HCT116 (cell line): ENCODE measurements around the gene WNT5B. TPM values are rescaled to one million over a fixed set of nuclear protein-coding genes. Genes with fewer than 3 reads are reported as not detected.

Experiments used
- ATAC-seq: fragments of 200-7000 bp; cut with Tn5 transposase; 2 replicates; pipeline ENCODE4 v1.9.1; 2020; ENCODE audit warnings: mild to moderate bottlenecking, moderate library complexity
- BruUV-seq: library from RNA; stranded (reverse); fragments of 400-500 nt; replicated peaks from 2 replicates; lab custom pipeline; 2021; lab: Mats Ljungman, UMichigan
- CTCF ChIA-PET: fragments of 300-600 bp; sonication (Branson Sonifier 250); formaldehyde crosslinking; loops from one replicate; lab custom pipeline; 2021; ENCODE audit warnings: antibody characterized with exemption; lab: Charles Lee
- POLR2A ChIA-PET: fragments of 300-600, 350-600 bp; sonication (Branson Sonifier 250); formaldehyde crosslinking; loops from one replicate; lab custom pipeline; 2021; ENCODE audit warnings: antibody characterized with exemption; lab: Charles Lee
- RAD21 ChIA-PET, 2 experiments: fragments of 300-600 bp; sonication (Branson Sonifier 250); formaldehyde crosslinking; loops; one replicate each; lab custom pipeline; 2023; ENCODE audit warnings: low total read pairs in 2 of 2; ENCODE audit not compliant: uncharacterized antibody in 2 of 2, unreplicated experiment in 2 of 2, low non-redundant PET in 1 of 2; lab: Charles Lee
- DNase-seq: peaks from one replicate; pipeline ENCODE4 v3.0.0-alpha.2; 2010; ENCODE audit warnings: low read depth, low spot score
- H2AFZ ChIP-seq: fragments of 200-600 bp; shearing (Covaris generic), sonication (generic); 2 replicates; pipeline ENCODE4 v1.6.1; 2017; ENCODE audit warnings: low read depth, mixed run types, mixed read lengths, antibody characterized with exemption, low read length; ENCODE audit not compliant: poor library complexity, severe bottlenecking
- H3K27ac ChIP-seq: 2 replicates; pipeline ENCODE4 v1.5.1; 2012; ENCODE audit warnings: low read depth, low read length
- H3K27me3 ChIP-seq: fragments of 200-600 bp; sonication (generic); 2 replicates; pipeline ENCODE4 v1.6.1; 2016; ENCODE audit warnings: mixed run types, low read length, mixed read lengths; ENCODE audit not compliant: insufficient read depth
- H3K36me3 ChIP-seq, 2 experiments: fragments of 200-500 bp in 1 of 2; fragments of 200-600 bp in 1 of 2; sonication (Bioruptor generic) in 1 of 2; sonication (generic) in 1 of 2; 2 replicates each; pipeline versions ENCODE4 v1.5.1 to v1.6.1; 2014 to 2016; ENCODE audit warnings: low read length in 2 of 2, inconsistent platforms in 1 of 2, mixed read lengths in 1 of 2, mixed run types in 1 of 2; ENCODE audit not compliant: insufficient read depth in 2 of 2, control insufficient read depth in 1 of 2
- H3K4me1 ChIP-seq, 2 experiments: fragments of 200-600 bp in 1 of 2; sonication (generic) in 1 of 2; 2 replicates each; pipeline versions ENCODE4 v1.5.1 to v1.6.1; 2012 to 2017; ENCODE audit warnings: low read length in 2 of 2, inconsistent platforms in 1 of 2, mild to moderate bottlenecking in 1 of 2, mixed read lengths in 1 of 2, mixed run types in 1 of 2, moderate library complexity in 1 of 2; ENCODE audit not compliant: insufficient read depth in 2 of 2, control insufficient read depth in 1 of 2
- H3K4me2 ChIP-seq: fragments of 200-600 bp; sonication (generic); 2 replicates; pipeline ENCODE4 v1.6.1; 2017; ENCODE audit warnings: mixed run types, low read length, mixed read lengths
- H3K4me3 ChIP-seq, 2 experiments: fragments of 200-600 bp in 1 of 2; sonication (generic) in 1 of 2; replicated peaks in 1 of 2; 2 replicates each; pipeline ENCODE4 v1.5.1; 2011 to 2016; ENCODE audit warnings: low read length in 2 of 2, control low read depth in 1 of 2, low read depth in 1 of 2, mild to moderate bottlenecking in 1 of 2, mixed read lengths in 1 of 2, mixed run types in 1 of 2
- H3K79me2 ChIP-seq: fragments of 200-600 bp; sonication (generic); 2 replicates; pipeline ENCODE4 v1.6.1; 2017; ENCODE audit warnings: mild to moderate bottlenecking, mixed run types, low read length, moderate library complexity, mixed read lengths; ENCODE audit not compliant: insufficient read depth
- H3K9ac ChIP-seq: fragments of 200-600 bp; sonication (generic); 2 replicates; pipeline ENCODE4 v1.6.1; 2016; ENCODE audit warnings: low read length, mixed read lengths
- H3K9me2 ChIP-seq: fragments of 200-600 bp; sonication (generic), shearing (Covaris generic); 2 replicates; pipeline ENCODE4 v1.6.1; 2017; ENCODE audit warnings: mixed run types, mild to moderate bottlenecking, moderate library complexity; ENCODE audit not compliant: insufficient read depth
- H3K9me3 ChIP-seq, 2 experiments: fragments of 200-500 bp in 1 of 2; fragments of 200-600 bp in 1 of 2; sonication (Bioruptor generic) in 1 of 2; sonication (generic) in 1 of 2; 2 replicates each; pipeline ENCODE4 v1.6.1; 2014 to 2017; ENCODE audit warnings: low read length in 2 of 2, mixed read lengths in 2 of 2, inconsistent platforms in 1 of 2, low read depth in 1 of 2, mild to moderate bottlenecking in 1 of 2, mixed run types in 1 of 2, moderate library complexity in 1 of 2; ENCODE audit not compliant: control insufficient read depth in 1 of 2, insufficient read depth in 1 of 2
- H4K20me1 ChIP-seq: fragments of 200-600 bp; sonication (generic), shearing (Covaris generic); 2 replicates; pipeline ENCODE4 v1.6.1; 2017; ENCODE audit warnings: mixed run types, mild to moderate bottlenecking, moderate library complexity; ENCODE audit not compliant: insufficient read depth
- CBX3 ChIP-seq: IDR thresholded peaks from 2 replicates; pipeline ENCODE4 v1.6.1; 2012; ENCODE audit warnings: low read depth
- CEBPB ChIP-seq: IDR thresholded peaks from 2 replicates; pipeline ENCODE4 v1.6.1; 2012; ENCODE audit warnings: low read depth
- EGR1 ChIP-seq: IDR thresholded peaks from 2 replicates; pipeline ENCODE4 v1.6.1; 2012; ENCODE audit warnings: low read depth
- ELF1 ChIP-seq: IDR thresholded peaks from 2 replicates; pipeline ENCODE4 v1.6.1; 2012; ENCODE audit warnings: low read depth, borderline replicate concordance
- EZH2phosphoT487 ChIP-seq: fragments of 200-600 bp; IDR thresholded peaks from 2 replicates; pipeline ENCODE4 v1.6.1; 2018; ENCODE audit warnings: antibody characterized with exemption, borderline replicate concordance
- JUND ChIP-seq: IDR thresholded peaks from 2 replicates; pipeline ENCODE4 v1.6.1; 2012
- RAD21 ChIP-seq: IDR thresholded peaks from 2 replicates; pipeline ENCODE4 v1.6.1; 2012; ENCODE audit warnings: low read depth, mild to moderate bottlenecking
- SIN3A ChIP-seq: IDR thresholded peaks from 2 replicates; pipeline ENCODE4 v1.6.1; 2012; ENCODE audit warnings: low read depth
- SP1 ChIP-seq: IDR thresholded peaks from 2 replicates; pipeline ENCODE4 v1.6.1; 2012; ENCODE audit warnings: low read depth
- TCF7L2 ChIP-seq: IDR thresholded peaks from 2 replicates; pipeline ENCODE4 v1.7.0; 2011; ENCODE audit warnings: borderline replicate concordance, inconsistent platforms; ENCODE audit not compliant: insufficient read depth, insufficient read length; ENCODE audit errors: extremely low read depth
- intact Hi-C: fragments of 100-400 bp; cut with micrococcal nuclease; formaldehyde crosslinking; loops from 2 replicates; pipeline ENCODE4 v1.10.0; 2022
- total RNA-seq: library from RNA; stranded (reverse); gene quantifications from one replicate; pipeline ENCODE4 v1.2.1, GENCODE V29; 2021; ENCODE audit not compliant: unreplicated experiment
- TF ChIP-seq, protein P1 (sequence below): IDR thresholded peaks from 2 replicates; pipeline ENCODE4 v1.6.1; 2011; ENCODE audit warnings: mild to moderate bottlenecking, low read length, moderate library complexity; ENCODE audit not compliant: insufficient replicate concordance; ENCODE audit errors: extremely low read depth
- TF ChIP-seq, protein P2 (sequence below): IDR thresholded peaks from 2 replicates; pipeline ENCODE4 v1.6.1; 2012; ENCODE audit warnings: low read depth

The WNT5B gene
- total RNA-seq, 1 experiment from 2014 or later, result 0.52 TPM

DNA sequence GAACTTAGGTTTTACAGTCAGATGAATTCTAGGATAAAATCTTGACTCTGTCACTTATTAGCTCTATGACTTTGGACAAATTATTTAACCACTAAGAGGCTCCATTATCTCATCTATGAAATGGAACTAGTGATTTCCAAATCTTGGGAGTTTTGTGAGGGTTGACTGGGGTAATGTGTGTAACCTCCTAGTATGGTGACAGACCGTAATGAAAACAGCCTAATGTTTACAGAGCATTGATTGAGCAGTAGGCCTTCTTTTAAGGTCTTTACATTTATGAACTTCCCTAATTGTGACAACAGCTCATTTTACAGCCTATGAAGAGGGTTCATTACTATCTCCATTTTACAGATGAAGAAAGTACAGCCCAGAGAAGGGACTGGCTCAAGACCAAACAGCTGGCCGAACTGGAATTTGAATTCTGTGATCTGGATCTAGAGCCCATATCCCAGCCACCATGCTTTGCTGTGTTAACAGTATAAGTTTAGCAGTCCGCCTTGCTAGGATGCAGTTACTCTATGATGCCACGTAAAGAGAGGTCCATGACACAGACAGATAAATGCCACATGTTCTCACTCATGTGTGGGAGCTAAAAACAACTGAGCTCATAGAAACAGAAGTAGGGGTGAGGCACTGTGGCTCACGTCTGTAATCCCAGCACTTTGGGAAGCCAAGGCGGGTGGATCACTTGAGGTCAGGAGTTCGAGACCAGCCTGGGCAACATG, 25.6 kb upstream of the WNT5B start:
- Histone ChIP-seq H4K20me1 (no peaks in the 10 kb centered on the region), H3K9me2 (no peaks in the 10 kb centered on the region), H3K27me3 (no peaks in the 10 kb centered on the region), H3K4me1 (peaks cover 8 to 22% of the 10 kb centered on the region in 2 experiments), H3K4me2 (no peak overlapping the region), H3K36me3 (no peaks in the 10 kb centered on the region), H3K79me2 (no peaks in the 10 kb centered on the region), H3K9me3 (no peaks in the 10 kb centered on the region), H3K4me3 (no peak overlapping the region), H3K27ac (no peak overlapping the region), H3K9ac (no peak overlapping the region), H2AFZ (no peak overlapping the region)
- POLR2A ChIA-PET, result no interaction called here
- RAD21 ChIA-PET, result interaction anchor here in 1 of 2 experiments (1.3 kb wide), 1 partner anchor 485 kb away, joined by 3 read pairs; no protein-coding TSS in a partner anchor
- DNase-seq (no peak), ATAC-seq (no peak)
- no peak for TF ChIP-seq ELF1
- no peak for TF ChIP-seq EZH2phosphoT487
- no peak for TF ChIP-seq TCF7L2
- TF ChIP-seq, protein P1, sequence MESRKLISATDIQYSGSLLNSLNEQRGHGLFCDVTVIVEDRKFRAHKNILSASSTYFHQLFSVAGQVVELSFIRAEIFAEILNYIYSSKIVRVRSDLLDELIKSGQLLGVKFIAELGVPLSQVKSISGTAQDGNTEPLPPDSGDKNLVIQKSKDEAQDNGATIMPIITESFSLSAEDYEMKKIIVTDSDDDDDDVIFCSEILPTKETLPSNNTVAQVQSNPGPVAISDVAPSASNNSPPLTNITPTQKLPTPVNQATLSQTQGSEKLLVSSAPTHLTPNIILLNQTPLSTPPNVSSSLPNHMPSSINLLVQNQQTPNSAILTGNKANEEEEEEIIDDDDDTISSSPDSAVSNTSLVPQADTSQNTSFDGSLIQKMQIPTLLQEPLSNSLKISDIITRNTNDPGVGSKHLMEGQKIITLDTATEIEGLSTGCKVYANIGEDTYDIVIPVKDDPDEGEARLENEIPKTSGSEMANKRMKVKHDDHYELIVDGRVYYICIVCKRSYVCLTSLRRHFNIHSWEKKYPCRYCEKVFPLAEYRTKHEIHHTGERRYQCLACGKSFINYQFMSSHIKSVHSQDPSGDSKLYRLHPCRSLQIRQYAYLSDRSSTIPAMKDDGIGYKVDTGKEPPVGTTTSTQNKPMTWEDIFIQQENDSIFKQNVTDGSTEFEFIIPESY, result no peak
- no peak for TF ChIP-seq CEBPB
- no peak for TF ChIP-seq SP1
- TF ChIP-seq EGR1, result no peak
- TF ChIP-seq CBX3, result no peak
- TF ChIP-seq JUND, result no peak
- no peak for TF ChIP-seq SIN3A
- TF ChIP-seq, protein P2, sequence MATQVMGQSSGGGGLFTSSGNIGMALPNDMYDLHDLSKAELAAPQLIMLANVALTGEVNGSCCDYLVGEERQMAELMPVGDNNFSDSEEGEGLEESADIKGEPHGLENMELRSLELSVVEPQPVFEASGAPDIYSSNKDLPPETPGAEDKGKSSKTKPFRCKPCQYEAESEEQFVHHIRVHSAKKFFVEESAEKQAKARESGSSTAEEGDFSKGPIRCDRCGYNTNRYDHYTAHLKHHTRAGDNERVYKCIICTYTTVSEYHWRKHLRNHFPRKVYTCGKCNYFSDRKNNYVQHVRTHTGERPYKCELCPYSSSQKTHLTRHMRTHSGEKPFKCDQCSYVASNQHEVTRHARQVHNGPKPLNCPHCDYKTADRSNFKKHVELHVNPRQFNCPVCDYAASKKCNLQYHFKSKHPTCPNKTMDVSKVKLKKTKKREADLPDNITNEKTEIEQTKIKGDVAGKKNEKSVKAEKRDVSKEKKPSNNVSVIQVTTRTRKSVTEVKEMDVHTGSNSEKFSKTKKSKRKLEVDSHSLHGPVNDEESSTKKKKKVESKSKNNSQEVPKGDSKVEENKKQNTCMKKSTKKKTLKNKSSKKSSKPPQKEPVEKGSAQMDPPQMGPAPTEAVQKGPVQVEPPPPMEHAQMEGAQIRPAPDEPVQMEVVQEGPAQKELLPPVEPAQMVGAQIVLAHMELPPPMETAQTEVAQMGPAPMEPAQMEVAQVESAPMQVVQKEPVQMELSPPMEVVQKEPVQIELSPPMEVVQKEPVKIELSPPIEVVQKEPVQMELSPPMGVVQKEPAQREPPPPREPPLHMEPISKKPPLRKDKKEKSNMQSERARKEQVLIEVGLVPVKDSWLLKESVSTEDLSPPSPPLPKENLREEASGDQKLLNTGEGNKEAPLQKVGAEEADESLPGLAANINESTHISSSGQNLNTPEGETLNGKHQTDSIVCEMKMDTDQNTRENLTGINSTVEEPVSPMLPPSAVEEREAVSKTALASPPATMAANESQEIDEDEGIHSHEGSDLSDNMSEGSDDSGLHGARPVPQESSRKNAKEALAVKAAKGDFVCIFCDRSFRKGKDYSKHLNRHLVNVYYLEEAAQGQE, result no peak
- TF ChIP-seq RAD21, result no peak
- CTCF ChIA-PET, result interaction anchor here (1.1 to 2.0 kb wide), 5 partner anchors 9 to 1033 kb away, joined by 3 to 7 read pairs (median 4); no protein-coding TSS in a partner anchor
- no TSS peak for BruUV-seq
- intact Hi-C loops, result no loop called here
